GM12878 (cell line): ENCODE results near the gene KCND3. TPM values are rescaled to one million over a fixed set of nuclear protein-coding genes. Genes with fewer than 3 reads are reported as not detected.

ENCODE experiments used
- ATAC-seq: fragments of 200-7000 bp; cut with Tn5 transposase; 3 replicates; pipeline ENCODE4 v1.9.1; 2020; ENCODE audit warnings: mild to moderate bottlenecking, moderate library complexity
- BruUV-seq: library from RNA; stranded (reverse); fragments of 400-500 nt; replicated peaks from 2 replicates; lab custom pipeline; 2021; lab: Mats Ljungman, UMichigan
- CTCF ChIA-PET: fragments of 300-600 bp; sonication (Branson Sonifier 250); formaldehyde crosslinking; extraction: SDS; loops from one replicate; lab custom pipeline; 2021; ENCODE audit warnings: inconsistent platforms; lab: Yijun Ruan, JAX
- POLR2A ChIA-PET: fragments of 350-600 bp; formaldehyde crosslinking; extraction: SDS; loops from one replicate; lab custom pipeline; 2021; ENCODE audit warnings: inconsistent platforms; lab: Charles Lee
- RAD21 ChIA-PET: fragments of 300-600 bp; sonication (Branson Sonifier 250); formaldehyde crosslinking; loops from one replicate; lab custom pipeline; 2023; ENCODE audit warnings: antibody characterized with exemption; ENCODE audit not compliant: unreplicated experiment; lab: Charles Lee
- SMC1A ChIA-PET: fragments of 300-600 bp; sonication (Branson Sonifier 250); formaldehyde crosslinking; loops from one replicate; lab custom pipeline; 2023; ENCODE audit not compliant: unreplicated experiment, uncharacterized antibody; lab: Charles Lee
- DNase-seq: peaks from one replicate; pipeline ENCODE4 v3.0.0-alpha.2; 2011; ENCODE audit warnings: low read depth, low spot score
- FAIRE-seq: peaks from 3 replicates; lab custom pipeline; 2011; peaks lifted over from hg19 to GRCh38; lab: Jason Lieb, UNC
- H2AFZ ChIP-seq: 2 replicates; pipeline ENCODE4 v1.6.0; 2011; ENCODE audit warnings: low read depth, low read length, control low read depth; ENCODE audit not compliant: control insufficient read depth
- H3K27ac ChIP-seq: 2 replicates; pipeline ENCODE4 v1.5.1; 2011; ENCODE audit warnings: control low read depth; ENCODE audit not compliant: control insufficient read depth, insufficient read depth
- H3K27me3 ChIP-seq, 2 experiments: replicated peaks in 1 of 2; 2 replicates each; pipeline versions ENCODE4 v1.6.0 to v1.6.1; 2011; ENCODE audit warnings: low read length in 1 of 2; ENCODE audit not compliant: control insufficient read depth in 2 of 2, insufficient read depth in 2 of 2
- H3K36me3 ChIP-seq, 2 experiments: 2 replicates each; pipeline ENCODE4 v1.5.1; 2011; ENCODE audit warnings: low read length in 1 of 2; ENCODE audit not compliant: control insufficient read depth in 2 of 2, insufficient read depth in 2 of 2
- H3K4me1 ChIP-seq: 2 replicates; pipeline ENCODE4 v1.6.1; 2011; ENCODE audit warnings: mild to moderate bottlenecking, low read length, moderate library complexity, mixed read lengths; ENCODE audit not compliant: control insufficient read depth, insufficient read depth
- H3K4me2 ChIP-seq: 2 replicates; pipeline ENCODE4 v1.6.0; 2011; ENCODE audit warnings: control low read depth; ENCODE audit not compliant: control insufficient read depth, insufficient read depth
- H3K4me3 ChIP-seq: fragments of 200-600 bp; sonication (generic); 2 replicates; pipeline ENCODE4 v1.5.1; 2016
- H3K79me2 ChIP-seq: 2 replicates; pipeline ENCODE4 v1.6.0; 2011; ENCODE audit warnings: low read length; ENCODE audit not compliant: control insufficient read depth, insufficient read depth
- H3K9ac ChIP-seq: 2 replicates; pipeline ENCODE4 v1.8.0; 2011; ENCODE audit warnings: low read length, control low read depth, mixed read lengths; ENCODE audit not compliant: control insufficient read depth, insufficient read depth
- H3K9me3 ChIP-seq: replicated peaks from 3 replicates; pipeline ENCODE4 v1.5.1; 2011; ENCODE audit warnings: mild to moderate bottlenecking, low read length; ENCODE audit not compliant: control insufficient read depth, insufficient read depth
- H4K20me1 ChIP-seq: 2 replicates; pipeline ENCODE4 v1.6.0; 2011; ENCODE audit not compliant: control insufficient read depth, insufficient read depth
- BHLHE40 ChIP-seq, 2 experiments: fragments of 450-650 bp in 1 of 2; IDR thresholded peaks; 2 replicates each; pipeline ENCODE4 v1.6.1; 2011 to 2017; ENCODE audit warnings: low read depth in 2 of 2, borderline replicate concordance in 1 of 2, improper control_type of control experiment in 1 of 2, low read length in 1 of 2, mild to moderate bottlenecking in 1 of 2
- CREB1 ChIP-seq: IDR thresholded peaks from 2 replicates; pipeline ENCODE4 v1.6.1; 2012; ENCODE audit warnings: low read depth, mild to moderate bottlenecking, inconsistent platforms
- MEF2B ChIP-seq: fragments of 450-650 bp; IDR thresholded peaks from 2 replicates; pipeline ENCODE4 v1.6.1; 2018; ENCODE audit warnings: mild to moderate bottlenecking, moderate library complexity; ENCODE audit not compliant: partially characterized antibody, poor library complexity, severe bottlenecking
- PML ChIP-seq: IDR thresholded peaks from 2 replicates; pipeline ENCODE4 v1.6.1; 2012; ENCODE audit warnings: low read length, inconsistent platforms
- RUNX3 ChIP-seq: IDR thresholded peaks from 2 replicates; pipeline ENCODE4 v1.6.1; 2012; ENCODE audit warnings: low read length, inconsistent platforms
- SUPT20H ChIP-seq: IDR thresholded peaks from 2 replicates; pipeline ENCODE4 v1.6.1; 2011; ENCODE audit warnings: low read depth, mild to moderate bottlenecking, low read length, moderate library complexity, borderline replicate concordance; ENCODE audit not compliant: control insufficient read depth
- SUZ12 ChIP-seq: fragments of 200-600 bp; sonication (generic); IDR thresholded peaks from one replicate; pipeline ENCODE4 v1.6.1; 2018; ENCODE audit warnings: antibody characterized with exemption, mild to moderate bottlenecking; ENCODE audit not compliant: unreplicated experiment
- ZBTB40 ChIP-seq: fragments of 450-650 bp; IDR thresholded peaks from 2 replicates; pipeline ENCODE4 v1.6.1; 2016; ENCODE audit warnings: mild to moderate bottlenecking, moderate library complexity, borderline replicate concordance
- ZNF274 ChIP-seq: IDR thresholded peaks from one replicate; pipeline ENCODE4 v1.8.0; 2011; ENCODE audit not compliant: insufficient read length, insufficient read depth
- WGBS: methylation state at CpG from one replicate; pipeline ENCODE4 v1.1.6; 2016; ENCODE audit warnings: low lambda C conversion rate; ENCODE audit not compliant: insufficient replicate concordance, insufficient coverage; ENCODE audit errors: missing lambda C conversion rate; 5-methylcytosine and 5-hydroxymethylcytosine counted together
- in situ Hi-C: fragments of 300-500 bp; cut with MboI; formaldehyde crosslinking; loops from 9 replicates; pipeline ENCODE4 v1.14.3; 2018; ENCODE audit warnings: mixed read lengths
- intact Hi-C: fragments of 100-400 bp; cut with micrococcal nuclease; formaldehyde crosslinking; loops from one replicate; pipeline ENCODE4 v1.14.2; 2022; ENCODE audit not compliant: unreplicated experiment
- polyA plus RNA-seq, 11 experiments: library from polyadenylated mRNA; depleted of rRNA in 4 of 11; unstranded in 6 of 11; stranded (reverse) in 5 of 11; fragments of >200 nt; fragmentation: Nextera tagmentation in 4 of 11; fragmentation: Illumina TruSeq in 1 of 11; extraction: Ambion mirVana in 4 of 11; extraction: Trizol in 1 of 11; gene quantifications; 1 replicate in 1 of 11; 2 replicates in 10 of 11; pipeline versions ENCODE4 v1.2.1 to v1.2.3, GENCODE V29; 2011 to 2016; ENCODE audit warnings: inconsistent platforms in 2 of 11, missing spikeins in 2 of 11, low read depth in 1 of 11
- total RNA-seq, 4 experiments: library from RNA; depleted of rRNA in 3 of 4; stranded (reverse); fragments of >200 nt in 3 of 4; fragmentation: Illumina TruSeq in 1 of 4; extraction: Trizol in 1 of 4; gene quantifications; 2 replicates each; pipeline versions ENCODE4 v1.2.1 to v1.2.3, GENCODE V29; 2013 to 2021

Gene KCND3
- total and polyA plus RNA-seq, 10 of the 15 experiments (the other 5 are each of a cell fraction or from before 2014, with no cell fraction given): 0.02 TPM; not detected in 9

- DNase-seq (no peak), FAIRE-seq (no peak), ATAC-seq (no peak)
- no peak overlapping the region for H3K4me2 ChIP-seq
- ChIA-PET CTCF (no interaction called here), RAD21 (no interaction called here), POLR2A (no interaction called here), SMC1A (no interaction called here)
- no peaks in the 10 kb centered on the region for H3K4me1 ChIP-seq
- H3K4me3 ChIP-seq: no peak overlapping the region
- H3K9me3 ChIP-seq: no peaks in the 10 kb centered on the region
- no peaks in the 10 kb centered on the region for H4K20me1 ChIP-seq
- intact Hi-C loops (no loop called here), in situ Hi-C loops (no loop called here)
- H2AFZ ChIP-seq: no peak overlapping the region
- no peaks in the 10 kb centered on the region for H3K36me3 ChIP-seq
- TF ChIP-seq CREB1 (no peak), BHLHE40 (IDR thresholded peaks at IDR 0.05; ENCODE audit: borderline replicate concordance in 1 of 2, low read depth in 2 of 2, low read length in 1 of 2) (no peak), SUZ12 (no peak), SUPT20H (no peak), MEF2B (no peak), ZNF274 (no peak), PML (no peak), RUNX3 (no peak), ZBTB40 (no peak)
- H3K9ac ChIP-seq: no peak overlapping the region
- no TSS peak for BruUV-seq
- no peak overlapping the region for H3K27ac ChIP-seq
- H3K27me3 ChIP-seq: no peaks in the 10 kb centered on the region; a peak in 1 of 4 replicates
- no peaks in the 10 kb centered on the region for H3K79me2 ChIP-seq
- 9% methylated on average over 4 of the region's 4 CpGs for WGBS
These were observed 60.9 kb downstream of the KCND3 start for GRCh38 chr1:111928531-111928930.
